HepG2 (cell line): ENCODE measurements around the gene COX7A1. TPM values are rescaled to one million over a fixed set of nuclear protein-coding genes. Genes with fewer than 3 reads are reported as not detected.

Source experiments
- ATAC-seq: fragments of 200-7000 bp; cut with Tn5 transposase; 3 replicates; pipeline ENCODE4 v1.9.1; 2020; ENCODE audit warnings: mild to moderate bottlenecking, moderate library complexity
- BruUV-seq: library from RNA; stranded (reverse); fragments of 400-500 nt; replicated peaks from 2 replicates; lab custom pipeline; 2021; lab: Mats Ljungman, UMichigan
- CTCF ChIA-PET: fragments of 300-600 bp; formaldehyde crosslinking; extraction: SDS; loops from one replicate; lab custom pipeline; 2021; ENCODE audit warnings: low total read pairs, inconsistent platforms, low intra/inter-chr PET ratio; lab: Yijun Ruan, JAX
- POLR2A ChIA-PET: fragments of 350-600 bp; sonication (Branson Sonifier 250); formaldehyde crosslinking; loops from one replicate; lab custom pipeline; 2020; ENCODE audit warnings: antibody characterized with exemption, inconsistent platforms; lab: Yijun Ruan, JAX
- DNase-seq: peaks from one replicate; pipeline ENCODE4 v3.0.0-alpha.2; 2015; ENCODE audit warnings: low spot score
- FAIRE-seq: peaks from 3 replicates; lab custom pipeline; 2011; peaks lifted over from hg19 to GRCh38; lab: Jason Lieb, UNC
- H2AFZ ChIP-seq: one replicate; pipeline ENCODE4 v1.6.1; 2011; ENCODE audit warnings: low read length, inconsistent platforms
- H3K27ac ChIP-seq: fragments of 300-600 bp; 3 replicates; pipeline ENCODE4 v1.8.0; 2011; ENCODE audit warnings: mixed run types, mild to moderate bottlenecking, mixed read lengths, low read length, inconsistent platforms; ENCODE audit not compliant: insufficient read depth; ENCODE audit errors: extremely low read length
- H3K27me3 ChIP-seq, 2 experiments: fragments of 200-600 bp in 1 of 2; 2 replicates in 1 of 2; 3 replicates in 1 of 2; pipeline versions ENCODE4 v1.6.0 to v1.8.0; 2011; ENCODE audit warnings: low read length in 2 of 2, mild to moderate bottlenecking in 2 of 2, moderate library complexity in 2 of 2, inconsistent platforms in 1 of 2; ENCODE audit not compliant: insufficient read depth in 2 of 2, control insufficient read depth in 1 of 2
- H3K36me3 ChIP-seq, 2 experiments: fragments of 200-600 bp in 1 of 2; replicated peaks in 1 of 2; 2 replicates in 1 of 2; 3 replicates in 1 of 2; pipeline versions ENCODE4 v1.5.1 to v1.8.0; 2011; ENCODE audit warnings: low read length in 2 of 2, inconsistent platforms in 1 of 2; ENCODE audit not compliant: insufficient read depth in 2 of 2, control insufficient read depth in 1 of 2
- H3K4me1 ChIP-seq: 2 replicates; pipeline ENCODE4 v1.5.1; 2012; ENCODE audit warnings: low read length, inconsistent platforms; ENCODE audit not compliant: insufficient read depth
- H3K4me2 ChIP-seq: 2 replicates; pipeline ENCODE4 v1.6.0; 2011; ENCODE audit warnings: low read depth, low read length, inconsistent platforms
- H3K4me3 ChIP-seq, 3 experiments: fragments of 200-600 bp in 1 of 3; sonication (generic), shearing (Covaris generic) in 1 of 3; replicated peaks in 1 of 3; 2 replicates each; pipeline ENCODE4 v1.5.1; 2011 to 2016; ENCODE audit warnings: low read length in 3 of 3, inconsistent platforms in 2 of 3, low read depth in 2 of 3, mild to moderate bottlenecking in 2 of 3, control low read depth in 1 of 3, mixed read lengths in 1 of 3; ENCODE audit not compliant: insufficient read depth in 1 of 3
- H3K79me2 ChIP-seq: one replicate; pipeline ENCODE4 v1.6.1; 2011; ENCODE audit warnings: low read length, inconsistent platforms; ENCODE audit not compliant: insufficient read depth
- H3K9ac ChIP-seq: 2 replicates; pipeline ENCODE4 v1.6.0; 2011; ENCODE audit warnings: mild to moderate bottlenecking, low read depth, low read length, inconsistent platforms; ENCODE audit not compliant: insufficient read depth
- H3K9me3 ChIP-seq: 2 replicates; pipeline ENCODE4 v1.5.1; 2012; ENCODE audit warnings: mild to moderate bottlenecking, low read length
- H4K20me1 ChIP-seq: 2 replicates; pipeline ENCODE4 v1.6.0; 2011; ENCODE audit warnings: inconsistent platforms, mild to moderate bottlenecking, low read length, moderate library complexity; ENCODE audit not compliant: insufficient read depth
- GTF3A ChIP-seq: sonication (generic); formaldehyde crosslinking; conservative IDR thresholded peaks from 2 replicates; pipeline ENCODE4 v1.4.0; 2020; ENCODE audit warnings: mild to moderate bottlenecking, missing genetic modification reagents
- KDM6A ChIP-seq: IDR thresholded peaks from 2 replicates; pipeline ENCODE4 v1.6.1; 2016; ENCODE audit warnings: low read depth
- NCOA1 ChIP-seq: sonication (generic); formaldehyde crosslinking; IDR thresholded peaks from 2 replicates; pipeline ENCODE4 v1.9.0; 2021; ENCODE audit warnings: missing genetic modification reagents
- NFKBIZ ChIP-seq: IDR thresholded peaks from 2 replicates; pipeline ENCODE4 v1.6.1; 2018; ENCODE audit warnings: missing genetic modification reagents, missing compliant biosample characterization
- PAF1 ChIP-seq: IDR thresholded peaks from 2 replicates; pipeline ENCODE4 v1.6.1; 2016; ENCODE audit warnings: missing genetic modification reagents, missing compliant biosample characterization
- POLR2G ChIP-seq: fragments of 200-400 bp; formaldehyde crosslinking; IDR thresholded peaks from 2 replicates; pipeline ENCODE4 v1.6.1; 2018; ENCODE audit warnings: mild to moderate bottlenecking, low read depth, low read length, moderate library complexity
- RBM22 ChIP-seq: fragments of 200-400 bp; formaldehyde crosslinking; optimal IDR thresholded peaks from 2 replicates; pipeline ENCODE3; 2017; ENCODE audit warnings: mild to moderate bottlenecking, low read length, moderate library complexity
- SMAD9 ChIP-seq: sonication (generic); formaldehyde crosslinking; IDR thresholded peaks from 2 replicates; pipeline ENCODE4 v1.5.1; 2020; ENCODE audit warnings: mild to moderate bottlenecking, missing genetic modification reagents
- SP140L ChIP-seq: sonication (generic); formaldehyde crosslinking; IDR thresholded peaks from 2 replicates; pipeline ENCODE4 v1.4.0; 2020; ENCODE audit warnings: missing genetic modification reagents, borderline replicate concordance
- WGBS: methylation state at CpG from one replicate; pipeline ENCODE4 v1.1.6; 2017; ENCODE audit warnings: low lambda C conversion rate; 5-methylcytosine and 5-hydroxymethylcytosine counted together
- in situ Hi-C: cut with HindIII; loops from 2 replicates; pipeline ENCODE4 v1.10.0; 2017; ENCODE audit warnings: low pct_unique_long_range_greater_than_20kb; ENCODE audit not compliant: extremely low pct_ligation_motif_present
- intact Hi-C: fragments of 100-400 bp; cut with micrococcal nuclease; formaldehyde crosslinking; loops from one replicate; pipeline ENCODE4 v1.10.0; 2022; ENCODE audit not compliant: unreplicated experiment
- polyA plus RNA-seq, 8 experiments: library from polyadenylated mRNA; depleted of rRNA in 3 of 8; stranded (reverse) in 7 of 8; unstranded in 1 of 8; fragments of >200 nt; fragmentation: Illumina TruSeq in 4 of 8; extraction: Trizol in 4 of 8; gene quantifications; 2 replicates each; pipeline versions ENCODE4 v1.2.1 to v1.2.3, GENCODE V29; 2011 to 2016; ENCODE audit warnings: low read depth in 4 of 8, missing spikeins in 1 of 8, mixed read lengths in 1 of 8; ENCODE audit not compliant: insufficient read depth in 1 of 8
- total RNA-seq, 5 experiments: library from RNA; depleted of rRNA; stranded (reverse); fragments of >200 nt; fragmentation: Illumina TruSeq; extraction: Trizol; gene quantifications; 2 replicates each; pipeline ENCODE4 v1.2.3, GENCODE V29; 2016; ENCODE audit warnings: low read depth in 1 of 5
- TF ChIP-seq, protein P1 (sequence below): sonication (generic); formaldehyde crosslinking; IDR thresholded peaks from 2 replicates; pipeline ENCODE4 v1.5.0; 2020; ENCODE audit warnings: missing genetic modification reagents
- TF ChIP-seq, protein P2 (sequence below): sonication (generic); formaldehyde crosslinking; IDR thresholded peaks from 2 replicates; pipeline ENCODE4 v1.8.0; 2022; ENCODE audit warnings: missing genetic modification reagents, mild to moderate bottlenecking, borderline replicate concordance

Gene COX7A1
- total and polyA plus RNA-seq, 2 of the 13 experiments (the other 11 are each of a cell fraction or from before 2014, with no cell fraction given) = not detected

DNA sequence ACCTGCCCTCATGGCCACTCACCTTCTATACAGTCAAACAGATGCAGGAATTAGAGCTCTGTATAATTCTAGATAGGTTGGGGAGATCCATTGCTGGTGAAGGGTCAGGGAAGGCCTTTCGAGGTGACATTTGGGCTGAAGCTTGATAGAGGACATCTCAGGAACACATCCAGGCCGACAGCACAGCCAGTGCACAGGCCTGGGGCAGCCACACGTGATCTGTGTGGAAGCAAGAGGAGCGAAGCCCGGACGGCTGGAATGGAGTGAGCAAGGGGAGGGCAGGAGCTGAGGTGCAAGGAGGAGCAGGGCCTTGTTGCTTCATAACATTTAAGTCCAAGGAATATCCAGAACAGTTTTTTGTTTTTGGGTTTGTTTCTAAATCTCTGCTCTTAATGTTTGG is 45.8 kb downstream of the COX7A1 start:
- FAIRE-seq (no peak), DNase-seq (no peak), ATAC-seq (no peak)
- Histone ChIP-seq H3K4me3 (no peak overlapping the region), H3K27ac (no peak overlapping the region), H3K9ac (no peak overlapping the region), H3K36me3 (peaks cover 15 to 28% of the 10 kb centered on the region in 2 experiments; a peak in 4 of 5 replicates), H2AFZ (no peak overlapping the region), H3K4me2 (no peak overlapping the region), H3K27me3 (no peaks in the 10 kb centered on the region), H4K20me1 (no peaks in the 10 kb centered on the region), H3K79me2 (no peaks in the 10 kb centered on the region), H3K9me3 (no peaks in the 10 kb centered on the region), H3K4me1 (no peaks in the 10 kb centered on the region)
- intact Hi-C loops = no loop called here
- POLR2A ChIA-PET = no interaction called here
- BruUV-seq = no TSS peak
- TF ChIP-seq POLR2G (peak; percentile 37; the same call in 1 of the 2 replicates), RBM22 (no peak), GTF3A (CRISPR knock-in tag) (no peak)
- TF ChIP-seq, protein P1, sequence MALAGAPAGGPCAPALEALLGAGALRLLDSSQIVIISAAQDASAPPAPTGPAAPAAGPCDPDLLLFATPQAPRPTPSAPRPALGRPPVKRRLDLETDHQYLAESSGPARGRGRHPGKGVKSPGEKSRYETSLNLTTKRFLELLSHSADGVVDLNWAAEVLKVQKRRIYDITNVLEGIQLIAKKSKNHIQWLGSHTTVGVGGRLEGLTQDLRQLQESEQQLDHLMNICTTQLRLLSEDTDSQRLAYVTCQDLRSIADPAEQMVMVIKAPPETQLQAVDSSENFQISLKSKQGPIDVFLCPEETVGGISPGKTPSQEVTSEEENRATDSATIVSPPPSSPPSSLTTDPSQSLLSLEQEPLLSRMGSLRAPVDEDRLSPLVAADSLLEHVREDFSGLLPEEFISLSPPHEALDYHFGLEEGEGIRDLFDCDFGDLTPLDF (CRISPR knock-in tag) = no peak
- WGBS = 93% methylated on average over 6 of the region's 6 CpGs
- in situ Hi-C loops = no loop called here
- CTCF ChIA-PET = no interaction called here

DNA sequence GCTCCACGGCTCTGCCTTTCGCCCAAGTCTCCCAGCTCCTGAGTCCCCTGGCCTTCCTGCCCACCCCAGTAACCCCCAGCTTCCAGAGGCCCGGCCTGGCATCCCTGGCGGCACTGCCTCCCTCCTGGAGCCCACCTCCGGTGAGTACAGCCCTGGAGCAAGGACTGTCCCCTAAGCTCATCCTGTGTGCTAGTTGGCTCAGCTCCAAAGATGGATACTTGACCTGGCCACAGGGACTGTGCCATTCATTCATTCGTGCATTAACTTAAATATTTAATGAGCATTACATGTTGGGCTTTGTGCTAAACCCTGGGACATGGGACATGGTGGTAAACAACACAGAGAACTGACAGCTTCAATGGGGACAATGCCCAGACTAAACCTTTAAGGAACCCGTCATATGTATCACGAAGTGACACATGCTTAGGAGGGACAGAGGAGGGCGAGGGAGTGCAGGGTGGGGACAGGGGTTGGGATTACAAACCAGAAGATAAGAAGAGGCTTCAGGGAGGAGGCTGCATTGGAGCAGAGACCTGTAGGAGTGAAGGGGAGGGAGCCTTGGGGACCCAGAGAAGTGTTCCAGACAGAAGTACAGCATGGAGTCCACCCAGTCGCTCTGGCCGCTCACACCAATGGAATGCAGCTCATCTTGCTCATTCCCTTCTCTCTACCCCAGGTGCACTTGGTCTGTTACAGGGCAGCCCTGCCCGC is 48.2 kb downstream of the COX7A1 start:
- H3K4me3 ChIP-seq = no peak overlapping the region
- no TSS peak for BruUV-seq
- DNase-seq = no peak
- no peaks in the 10 kb centered on the region for H4K20me1 ChIP-seq
- in situ Hi-C loops (no loop called here), intact Hi-C loops (no loop called here)
- ChIA-PET CTCF (no interaction called here), POLR2A (interaction anchor here (1.1 to 2.5 kb wide), 2 partner anchors 11 to 16 kb away, joined by 3 to 8 read pairs; partner anchors contain the start of genes POLR2I and TBCB)
- no peaks in the 10 kb centered on the region for H3K79me2 ChIP-seq
- H3K27ac ChIP-seq = no peak overlapping the region
- peaks cover 25 to 46% of the 10 kb centered on the region in 2 experiments; a peak in 4 of 5 replicates for H3K36me3 ChIP-seq
- FAIRE-seq = no peak
- ATAC-seq = no peak
- no peaks in the 10 kb centered on the region for H3K27me3 ChIP-seq
- no peak overlapping the region for H2AFZ ChIP-seq
- H3K9ac ChIP-seq = no peak overlapping the region
- H3K9me3 ChIP-seq = no peaks in the 10 kb centered on the region
- no peaks in the 10 kb centered on the region for H3K4me1 ChIP-seq
- 97% methylated on average over 8 of the region's 12 CpGs for WGBS
- H3K4me2 ChIP-seq = no peak overlapping the region
- TF ChIP-seq PAF1 (CRISPR knock-in tag) = no peak
- no peak for TF ChIP-seq SMAD9 (CRISPR knock-in tag)
- TF ChIP-seq SP140L (CRISPR knock-in tag) = no peak
- TF ChIP-seq, protein P2, sequence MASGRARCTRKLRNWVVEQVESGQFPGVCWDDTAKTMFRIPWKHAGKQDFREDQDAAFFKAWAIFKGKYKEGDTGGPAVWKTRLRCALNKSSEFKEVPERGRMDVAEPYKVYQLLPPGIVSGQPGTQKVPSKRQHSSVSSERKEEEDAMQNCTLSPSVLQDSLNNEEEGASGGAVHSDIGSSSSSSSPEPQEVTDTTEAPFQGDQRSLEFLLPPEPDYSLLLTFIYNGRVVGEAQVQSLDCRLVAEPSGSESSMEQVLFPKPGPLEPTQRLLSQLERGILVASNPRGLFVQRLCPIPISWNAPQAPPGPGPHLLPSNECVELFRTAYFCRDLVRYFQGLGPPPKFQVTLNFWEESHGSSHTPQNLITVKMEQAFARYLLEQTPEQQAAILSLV = no peak
- no peak for TF ChIP-seq NFKBIZ (CRISPR knock-in tag)
- TF ChIP-seq NCOA1 (CRISPR knock-in tag) = no peak
- TF ChIP-seq KDM6A = no peak
